GM12878 (cell line): ENCODE results near the gene GRM5. TPM values are rescaled to one million over a fixed set of nuclear protein-coding genes. Genes with fewer than 3 reads are reported as not detected.

ENCODE experiments used
- ATF7 ChIP-seq: fragments of 450-650 bp; IDR thresholded peaks from 2 replicates; pipeline ENCODE4 v1.6.1; 2016; ENCODE audit warnings: low read depth, mild to moderate bottlenecking
- BHLHE40 ChIP-seq, 2 experiments: fragments of 450-650 bp in 1 of 2; IDR thresholded peaks; 2 replicates each; pipeline ENCODE4 v1.6.1; 2011 to 2017; ENCODE audit warnings: low read depth in 2 of 2, borderline replicate concordance in 1 of 2, improper control_type of control experiment in 1 of 2, low read length in 1 of 2, mild to moderate bottlenecking in 1 of 2
- CEBPB ChIP-seq, 2 experiments: fragments of 150-350 bp in 1 of 2; IDR thresholded peaks; 2 replicates each; pipeline ENCODE4 v1.6.1; 2012 to 2014; ENCODE audit warnings: low read depth in 2 of 2, low read length in 2 of 2, borderline replicate concordance in 1 of 2, inconsistent platforms in 1 of 2
- IKZF1 ChIP-seq: fragments of 450-650 bp; conservative IDR thresholded peaks from 2 replicates; pipeline ENCODE4 v1.6.1; 2017; ENCODE audit warnings: antibody characterized with exemption, mild to moderate bottlenecking
- MAX ChIP-seq: IDR thresholded peaks from 2 replicates; pipeline ENCODE4 v1.6.1; 2012; ENCODE audit warnings: low read depth, low read length, improper control_type of control experiment
- NBN ChIP-seq: fragments of 450-650 bp; IDR thresholded peaks from 2 replicates; pipeline ENCODE4 v1.6.1; 2016
- NKRF ChIP-seq: fragments of 450-650 bp; conservative IDR thresholded peaks from 2 replicates; pipeline ENCODE4 v1.6.1; 2017; ENCODE audit warnings: mild to moderate bottlenecking, moderate library complexity
- NR2C2 ChIP-seq: IDR thresholded peaks from 2 replicates; pipeline ENCODE4 v1.6.1; 2011; ENCODE audit warnings: borderline replicate concordance, low read depth; ENCODE audit not compliant: control insufficient read depth, insufficient read length
- PAX5 ChIP-seq: IDR thresholded peaks from 2 replicates; pipeline ENCODE4 v1.6.1; 2011; ENCODE audit warnings: low read depth, low read length, borderline replicate concordance
- POU2F2 ChIP-seq: IDR thresholded peaks from 3 replicates; pipeline ENCODE4 v1.6.1; 2011; ENCODE audit warnings: low read depth, mild to moderate bottlenecking, low read length, borderline replicate concordance
- RAD21 ChIP-seq: IDR thresholded peaks from 2 replicates; pipeline ENCODE4 v1.6.1; 2011; ENCODE audit warnings: mild to moderate bottlenecking, low read depth, low read length, moderate library complexity; ENCODE audit not compliant: insufficient read depth
- SKIL ChIP-seq: fragments of 450-650 bp; IDR thresholded peaks from 2 replicates; pipeline ENCODE4 v1.6.1; 2017; ENCODE audit warnings: mild to moderate bottlenecking, low read depth, inconsistent platforms; ENCODE audit not compliant: poor library complexity, severe bottlenecking
- SUPT20H ChIP-seq: IDR thresholded peaks from 2 replicates; pipeline ENCODE4 v1.6.1; 2011; ENCODE audit warnings: low read depth, mild to moderate bottlenecking, low read length, moderate library complexity, borderline replicate concordance; ENCODE audit not compliant: control insufficient read depth
- TBL1XR1 ChIP-seq: IDR thresholded peaks from 2 replicates; pipeline ENCODE4 v1.6.1; 2012; ENCODE audit warnings: low read depth, low read length, improper control_type of control experiment
- WRNIP1 ChIP-seq: IDR thresholded peaks from 2 replicates; pipeline ENCODE4 v1.6.1; 2011; ENCODE audit warnings: low read depth, low read length, improper control_type of control experiment, borderline replicate concordance
- ZNF207 ChIP-seq: fragments of 450-650 bp; IDR thresholded peaks from 2 replicates; pipeline ENCODE4 v1.6.1; 2014; ENCODE audit warnings: antibody characterized with exemption, mild to moderate bottlenecking, borderline replicate concordance
- ZZZ3 ChIP-seq: IDR thresholded peaks from 2 replicates; pipeline ENCODE4 v1.6.1; 2011; ENCODE audit warnings: low read depth; ENCODE audit not compliant: control insufficient read depth, insufficient read length
- polyA plus RNA-seq, 11 experiments: library from polyadenylated mRNA; depleted of rRNA in 4 of 11; unstranded in 6 of 11; stranded (reverse) in 5 of 11; fragments of >200 nt; fragmentation: Nextera tagmentation in 4 of 11; fragmentation: Illumina TruSeq in 1 of 11; extraction: Ambion mirVana in 4 of 11; extraction: Trizol in 1 of 11; gene quantifications; 1 replicate in 1 of 11; 2 replicates in 10 of 11; pipeline versions ENCODE4 v1.2.1 to v1.2.3, GENCODE V29; 2011 to 2016; ENCODE audit warnings: inconsistent platforms in 2 of 11, missing spikeins in 2 of 11, low read depth in 1 of 11
- total RNA-seq, 4 experiments: library from RNA; depleted of rRNA in 3 of 4; stranded (reverse); fragments of >200 nt in 3 of 4; fragmentation: Illumina TruSeq in 1 of 4; extraction: Trizol in 1 of 4; gene quantifications; 2 replicates each; pipeline versions ENCODE4 v1.2.1 to v1.2.3, GENCODE V29; 2013 to 2021
- TF ChIP-seq, protein P1 (sequence below): fragments of 450-650 bp; formaldehyde crosslinking; IDR thresholded peaks from 2 replicates; pipeline ENCODE4 v1.4.0; 2020; ENCODE audit warnings: mild to moderate bottlenecking, moderate library complexity
- TF ChIP-seq, protein P2 (sequence below): IDR thresholded peaks from 2 replicates; pipeline ENCODE4 v1.6.1; 2011; ENCODE audit warnings: mild to moderate bottlenecking, low read depth, low read length, moderate library complexity; ENCODE audit not compliant: insufficient replicate concordance

Gene GRM5
- total and polyA plus RNA-seq, 10 of the 15 experiments (the other 5 are each of a cell fraction or from before 2014, with no cell fraction given): not detected

GRCh38 chr11:88801484-88802123 is 264.2 kb downstream of the GRM5 start (continued):
- TF ChIP-seq NKRF: no peak
- 0 out of 2 replicates have a peak, but pooled peaks have one; percentile 28 for TF ChIP-seq IKZF1
- peak; percentile 55; the same call in 1 of the 2 replicates for TF ChIP-seq NBN
- TF ChIP-seq ATF7: peak; percentile 61
- no peak for TF ChIP-seq PAX5
- no peak for TF ChIP-seq WRNIP1
- no peak for TF ChIP-seq ZZZ3
- TF ChIP-seq, protein P1, sequence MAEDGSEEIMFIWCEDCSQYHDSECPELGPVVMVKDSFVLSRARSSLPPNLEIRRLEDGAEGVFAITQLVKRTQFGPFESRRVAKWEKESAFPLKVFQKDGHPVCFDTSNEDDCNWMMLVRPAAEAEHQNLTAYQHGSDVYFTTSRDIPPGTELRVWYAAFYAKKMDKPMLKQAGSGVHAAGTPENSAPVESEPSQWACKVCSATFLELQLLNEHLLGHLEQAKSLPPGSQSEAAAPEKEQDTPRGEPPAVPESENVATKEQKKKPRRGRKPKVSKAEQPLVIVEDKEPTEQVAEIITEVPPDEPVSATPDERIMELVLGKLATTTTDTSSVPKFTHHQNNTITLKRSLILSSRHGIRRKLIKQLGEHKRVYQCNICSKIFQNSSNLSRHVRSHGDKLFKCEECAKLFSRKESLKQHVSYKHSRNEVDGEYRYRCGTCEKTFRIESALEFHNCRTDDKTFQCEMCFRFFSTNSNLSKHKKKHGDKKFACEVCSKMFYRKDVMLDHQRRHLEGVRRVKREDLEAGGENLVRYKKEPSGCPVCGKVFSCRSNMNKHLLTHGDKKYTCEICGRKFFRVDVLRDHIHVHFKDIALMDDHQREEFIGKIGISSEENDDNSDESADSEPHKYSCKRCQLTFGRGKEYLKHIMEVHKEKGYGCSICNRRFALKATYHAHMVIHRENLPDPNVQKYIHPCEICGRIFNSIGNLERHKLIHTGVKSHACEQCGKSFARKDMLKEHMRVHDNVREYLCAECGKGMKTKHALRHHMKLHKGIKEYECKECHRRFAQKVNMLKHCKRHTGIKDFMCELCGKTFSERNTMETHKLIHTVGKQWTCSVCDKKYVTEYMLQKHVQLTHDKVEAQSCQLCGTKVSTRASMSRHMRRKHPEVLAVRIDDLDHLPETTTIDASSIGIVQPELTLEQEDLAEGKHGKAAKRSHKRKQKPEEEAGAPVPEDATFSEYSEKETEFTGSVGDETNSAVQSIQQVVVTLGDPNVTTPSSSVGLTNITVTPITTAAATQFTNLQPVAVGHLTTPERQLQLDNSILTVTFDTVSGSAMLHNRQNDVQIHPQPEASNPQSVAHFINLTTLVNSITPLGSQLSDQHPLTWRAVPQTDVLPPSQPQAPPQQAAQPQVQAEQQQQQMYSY (CRISPR knock-in tag): no peak
- TF ChIP-seq BHLHE40 (IDR thresholded peaks at IDR 0.05; ENCODE audit: borderline replicate concordance in 1 of 2, low read depth in 2 of 2, low read length in 1 of 2): peak in 1 of 2 experiments; percentile 55; a peak in 1 of 4 replicates
- peak; percentile 37 for TF ChIP-seq SKIL
- TF ChIP-seq NR2C2: no peak
- TF ChIP-seq MAX: no peak
- no peak for TF ChIP-seq TBL1XR1
- no peak for TF ChIP-seq CEBPB (IDR thresholded peaks at IDR 0.05; ENCODE audit: borderline replicate concordance in 1 of 2, low read depth in 2 of 2, low read length in 2 of 2)
- TF ChIP-seq, protein P2, sequence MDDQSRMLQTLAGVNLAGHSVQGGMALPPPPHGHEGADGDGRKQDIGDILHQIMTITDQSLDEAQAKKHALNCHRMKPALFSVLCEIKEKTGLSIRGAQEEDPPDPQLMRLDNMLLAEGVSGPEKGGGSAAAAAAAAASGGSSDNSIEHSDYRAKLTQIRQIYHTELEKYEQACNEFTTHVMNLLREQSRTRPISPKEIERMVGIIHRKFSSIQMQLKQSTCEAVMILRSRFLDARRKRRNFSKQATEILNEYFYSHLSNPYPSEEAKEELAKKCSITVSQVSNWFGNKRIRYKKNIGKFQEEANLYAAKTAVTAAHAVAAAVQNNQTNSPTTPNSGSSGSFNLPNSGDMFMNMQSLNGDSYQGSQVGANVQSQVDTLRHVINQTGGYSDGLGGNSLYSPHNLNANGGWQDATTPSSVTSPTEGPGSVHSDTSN: no peak
- TF ChIP-seq RAD21: no peak
- TF ChIP-seq SUPT20H: no peak
- TF ChIP-seq ZNF207: no peak
- no peak for TF ChIP-seq POU2F2
